NCI-H524 (cell line): ENCODE results near the gene CTBS.

Source experiments
- DNase-seq, 2 experiments: peaks; one replicate each; lab custom pipeline; 2025; lab: John Stamatoyannopoulos, UW

The CTBS gene

GRCh38 chr1:84506002-84506728 is 68.1 kb downstream of the CTBS start, which contains the start of the genes GNG5 and SPATA1:
TSS of gene GNG5 (minus strand) at chr1:84506581. CDS start at chr1:84506091, 490 bp downstream.
TSS of gene SPATA1 (plus strand) at chr1:84506386. CDS start at chr1:84516360, 9,974 bp downstream.
- peak; percentile 91 to 93 for DNase-seq

- peak; percentile 53 to 63 for DNase-seq
Measured at GRCh38 chr1:84505493-84506001, 68.7 kb downstream of the CTBS start.

- no peak for DNase-seq
Measured at GRCh38 chr1:84504580-84505492, 69.4 kb downstream of the CTBS start.

DNA sequence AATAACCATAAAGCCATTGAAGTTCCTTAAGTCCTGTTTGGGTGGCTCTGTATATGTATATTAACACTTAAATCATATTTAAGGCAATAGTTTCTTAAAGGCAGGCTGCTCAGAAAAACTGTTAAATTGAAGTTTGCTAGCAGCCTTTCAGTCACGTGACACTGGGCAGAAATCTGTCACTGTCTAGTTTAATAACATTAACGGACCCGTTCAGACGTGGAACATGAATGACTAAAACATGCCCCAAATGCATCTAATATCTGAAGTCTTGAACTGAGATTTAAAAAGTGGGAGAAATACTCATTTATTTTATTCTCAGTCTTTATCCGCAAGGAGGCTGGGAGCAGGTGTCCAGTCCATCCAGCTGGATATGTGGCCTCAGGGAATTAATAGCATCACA is 71.3 kb downstream of the CTBS start:
- no peak for DNase-seq
